ACC112 (cell line): ENCODE data around the gene ZSCAN22.

Source experiments
- H2AFZ ChIP-seq: fragments of 200-600 bp; sonication (generic); one replicate; pipeline ENCODE4 v1.6.0; 2017; ENCODE audit warnings: antibody characterized with exemption, low read length; ENCODE audit not compliant: unreplicated experiment
- H3K27ac ChIP-seq: fragments of 200-600 bp; sonication (generic); 2 replicates; pipeline ENCODE4 v1.5.1; 2014; ENCODE audit warnings: low read depth, mild to moderate bottlenecking, antibody characterized with exemption, low read length, moderate library complexity
- H3K27me3 ChIP-seq: fragments of 200-600 bp; sonication (generic); 2 replicates; pipeline ENCODE4 v1.6.1; 2014; ENCODE audit warnings: mild to moderate bottlenecking, antibody characterized with exemption, low read length, moderate library complexity, mixed read lengths; ENCODE audit not compliant: insufficient read depth
- H3K36me3 ChIP-seq: fragments of 200-600 bp; sonication (generic); 2 replicates; pipeline ENCODE4 v1.6.1; 2016; ENCODE audit warnings: mild to moderate bottlenecking, antibody characterized with exemption, low read length, moderate library complexity, mixed read lengths; ENCODE audit not compliant: insufficient read depth
- H3K4me1 ChIP-seq: fragments of 200-600 bp; sonication (generic); one replicate; pipeline ENCODE4 v1.6.1; 2016; ENCODE audit warnings: low read length, mixed read lengths; ENCODE audit not compliant: insufficient read depth, unreplicated experiment, control insufficient read depth
- H3K4me3 ChIP-seq: fragments of 200-600 bp; sonication (generic); 2 replicates; pipeline ENCODE4 v1.5.1; 2014; ENCODE audit warnings: mild to moderate bottlenecking, low read depth, low read length
- H3K79me2 ChIP-seq: fragments of 200-600 bp; sonication (generic); one replicate; pipeline ENCODE4 v1.6.0; 2016; ENCODE audit warnings: low read length; ENCODE audit not compliant: control insufficient read depth, unreplicated experiment, insufficient read depth

Gene ZSCAN22

GRCh38 chr19:58326914-58327726 is at the start of gene ZSCAN22:
ZSCAN22 (plus strand) TSS chr19:58326994; CDS start chr19:58334803, 7,809 bp downstream.
- Histone ChIP-seq H2AFZ (peak within 1 kb of the TSS; percentile 88), H3K79me2 (peaks cover 34% of the 10 kb centered on the region), H3K4me3 (peak within 1 kb of the TSS; percentile 92), H3K36me3 (no peaks in the 10 kb centered on the region), H3K27ac (peak within 1 kb of the TSS; percentile 68), H3K27me3 (no peaks in the 10 kb centered on the region), H3K4me1 (peaks cover 9% of the 10 kb centered on the region)

GRCh38 chr19:58277197-58277596 is 49.6 kb upstream of the ZSCAN22 start:
- Histone ChIP-seq H3K79me2 (peaks cover 42% of the 10 kb centered on the region), H3K4me1 (no peaks in the 10 kb centered on the region), H3K27ac (no peak overlapping the region), H3K4me3 (no peak overlapping the region), H2AFZ (no peak overlapping the region), H3K36me3 (peaks cover 5% of the 10 kb centered on the region), H3K27me3 (no peaks in the 10 kb centered on the region)

GRCh38 chr19:58277748-58278540 is 48.9 kb upstream of the ZSCAN22 start:
- Histone ChIP-seq H3K4me3 (peak overlapping the region; percentile 96), H3K79me2 (peaks cover 42% of the 10 kb centered on the region), H2AFZ (peak overlapping the region; percentile 89), H3K27me3 (no peaks in the 10 kb centered on the region), H3K27ac (peak overlapping the region; percentile 86), H3K4me1 (no peaks in the 10 kb centered on the region), H3K36me3 (peaks cover 3% of the 10 kb centered on the region)

GRCh38 chr19:58278541-58279041 is 48.2 kb upstream of the ZSCAN22 start, which contains the start of gene ZNF8:
ZNF8 (plus strand) TSS chr19:58278955; CDS start chr19:58279082, 127 bp downstream.
- peaks cover 42% of the 10 kb centered on the region for H3K79me2 ChIP-seq
- peaks cover 3% of the 10 kb centered on the region for H3K36me3 ChIP-seq
- H2AFZ ChIP-seq: peak within 1 kb of the TSS; percentile 89
- H3K4me1 ChIP-seq: no peaks in the 10 kb centered on the region
- peak within 1 kb of the TSS; percentile 96 for H3K4me3 ChIP-seq
- H3K27me3 ChIP-seq: no peaks in the 10 kb centered on the region
- peak within 1 kb of the TSS; percentile 86 for H3K27ac ChIP-seq

- Histone ChIP-seq H3K4me1 (no peaks in the 10 kb centered on the region), H2AFZ (peak overlapping the region; percentile 85), H3K27ac (peak overlapping the region; percentile 75), H3K27me3 (no peaks in the 10 kb centered on the region), H3K79me2 (peaks cover 42% of the 10 kb centered on the region), H3K36me3 (peaks cover 2% of the 10 kb centered on the region), H3K4me3 (peak overlapping the region; percentile 96)
Observed at GRCh38 chr19:58279042-58279924, 47.5 kb upstream of the ZSCAN22 start.

GRCh38 chr19:58279925-58280316 is 46.9 kb upstream of the ZSCAN22 start:
- Histone ChIP-seq H3K36me3 (no peaks in the 10 kb centered on the region), H3K79me2 (peaks cover 42% of the 10 kb centered on the region), H3K4me3 (peak overlapping the region; percentile 96), H3K4me1 (no peaks in the 10 kb centered on the region), H3K27me3 (no peaks in the 10 kb centered on the region), H3K27ac (no peak overlapping the region), H2AFZ (no peak overlapping the region)

GRCh38 chr19:58284199-58284598 is 42.6 kb upstream of the ZSCAN22 start:
- Histone ChIP-seq H3K27ac (no peak overlapping the region), H3K27me3 (no peaks in the 10 kb centered on the region), H3K4me1 (no peaks in the 10 kb centered on the region), H2AFZ (no peak overlapping the region), H3K79me2 (peaks cover 26% of the 10 kb centered on the region), H3K4me3 (no peak overlapping the region), H3K36me3 (peaks cover 14% of the 10 kb centered on the region)

GRCh38 chr19:58291943-58292342 is 34.9 kb upstream of the ZSCAN22 start:
- Histone ChIP-seq H3K36me3 (peaks cover 63% of the 10 kb centered on the region), H3K79me2 (no peaks in the 10 kb centered on the region), H3K27me3 (no peaks in the 10 kb centered on the region), H3K4me1 (no peaks in the 10 kb centered on the region), H2AFZ (no peak overlapping the region), H3K4me3 (no peak overlapping the region), H3K27ac (no peak overlapping the region)

- Histone ChIP-seq H3K4me1 (no peaks in the 10 kb centered on the region), H3K27ac (no peak overlapping the region), H3K27me3 (no peaks in the 10 kb centered on the region), H3K4me3 (no peak overlapping the region), H3K36me3 (peaks cover 54% of the 10 kb centered on the region), H2AFZ (no peak overlapping the region), H3K79me2 (no peaks in the 10 kb centered on the region)
Observed at GRCh38 chr19:58294743-58295374, 31.9 kb upstream of the ZSCAN22 start.
